MM.1S (cell line): Measurements from ENCODE around the gene FAR2.
"Not testable (repeated sequence)": the region's sequence is repeated elsewhere in the genome, so short reads cannot be mapped to it uniquely, and the experiment has no call there.

ENCODE experiments used
- DNase-seq: peaks from one replicate; pipeline ENCODE4 v3.0.0-alpha.2; 2015
- H2AFZ ChIP-seq: fragments of 300-600 bp; sonication (generic); 2 replicates; pipeline ENCODE4 v1.6.0; 2016; ENCODE audit warnings: antibody characterized with exemption, low read length
- H3F3A ChIP-seq: fragments of 300-600 bp; sonication (generic); 2 replicates; pipeline ENCODE4 v1.6.1; 2016; ENCODE audit warnings: mild to moderate bottlenecking, antibody characterized with exemption, low read length, moderate library complexity, mixed read lengths; ENCODE audit not compliant: insufficient read depth
- H3K27ac ChIP-seq: fragments of 300-600 bp; sonication (generic); 2 replicates; pipeline ENCODE4 v1.5.1; 2016; ENCODE audit warnings: mild to moderate bottlenecking, low read length
- H3K27me3 ChIP-seq: fragments of 300-600 bp; sonication (generic); replicated peaks from 2 replicates; pipeline ENCODE4 v1.6.0; 2016; ENCODE audit warnings: low read length; ENCODE audit not compliant: insufficient read depth
- H3K36me3 ChIP-seq: fragments of 300-600 bp; sonication (generic); replicated peaks from 2 replicates; pipeline ENCODE4 v1.6.1; 2016; ENCODE audit warnings: mild to moderate bottlenecking, low read length, mixed read lengths; ENCODE audit not compliant: insufficient read depth
- H3K4me1 ChIP-seq: fragments of 300-600 bp; sonication (generic); 2 replicates; pipeline ENCODE4 v1.6.1; 2016; ENCODE audit warnings: low read length, mixed read lengths
- H3K4me2 ChIP-seq: fragments of 300-600 bp; sonication (generic); 2 replicates; pipeline ENCODE4 v1.6.0; 2016; ENCODE audit warnings: low read depth, low read length
- H3K4me3 ChIP-seq: fragments of 300-600 bp; sonication (generic); 2 replicates; pipeline ENCODE4 v1.5.1; 2016; ENCODE audit warnings: low read length, mixed read lengths
- H3K79me2 ChIP-seq: fragments of 300-600 bp; sonication (generic); 2 replicates; pipeline ENCODE4 v1.6.1; 2016; ENCODE audit warnings: mixed run types, low read length, mixed read lengths
- H3K9ac ChIP-seq: fragments of 300-600 bp; sonication (generic); 2 replicates; pipeline ENCODE4 v1.6.1; 2016; ENCODE audit warnings: low read length, mixed read lengths
- H3K9me2 ChIP-seq: fragments of 300-600 bp; sonication (generic); replicated peaks from 2 replicates; pipeline ENCODE4 v1.6.1; 2016; ENCODE audit warnings: mild to moderate bottlenecking, low read length, mixed read lengths; ENCODE audit not compliant: insufficient read depth
- H3K9me3 ChIP-seq: fragments of 300-600 bp; sonication (generic); replicated peaks from 2 replicates; pipeline ENCODE4 v1.6.1; 2016; ENCODE audit warnings: mild to moderate bottlenecking, low read length, mixed read lengths; ENCODE audit not compliant: insufficient read depth
- H4K20me1 ChIP-seq: fragments of 300-600 bp; sonication (generic); 2 replicates; pipeline ENCODE4 v1.6.1; 2016; ENCODE audit warnings: mild to moderate bottlenecking, low read length, moderate library complexity, mixed read lengths; ENCODE audit not compliant: insufficient read depth
- EZH2 ChIP-seq: fragments of 300-600 bp; sonication (generic); optimal IDR thresholded peaks from 2 replicates; pipeline ENCODE3; 2017; ENCODE audit warnings: low read depth, mild to moderate bottlenecking, antibody characterized with exemption, low read length, mixed read lengths
- EZH2phosphoT487 ChIP-seq: fragments of 300-600 bp; sonication (generic); IDR thresholded peaks from 2 replicates; pipeline ENCODE4 v1.6.1; 2018; ENCODE audit warnings: antibody characterized with exemption, low read length
- TF ChIP-seq, protein P1 (sequence below): fragments of 300-600 bp; sonication (generic); IDR thresholded peaks from 2 replicates; pipeline ENCODE4 v1.5.1; 2016; ENCODE audit warnings: antibody characterized with exemption, low read length, mixed read lengths

Gene FAR2

DNA sequence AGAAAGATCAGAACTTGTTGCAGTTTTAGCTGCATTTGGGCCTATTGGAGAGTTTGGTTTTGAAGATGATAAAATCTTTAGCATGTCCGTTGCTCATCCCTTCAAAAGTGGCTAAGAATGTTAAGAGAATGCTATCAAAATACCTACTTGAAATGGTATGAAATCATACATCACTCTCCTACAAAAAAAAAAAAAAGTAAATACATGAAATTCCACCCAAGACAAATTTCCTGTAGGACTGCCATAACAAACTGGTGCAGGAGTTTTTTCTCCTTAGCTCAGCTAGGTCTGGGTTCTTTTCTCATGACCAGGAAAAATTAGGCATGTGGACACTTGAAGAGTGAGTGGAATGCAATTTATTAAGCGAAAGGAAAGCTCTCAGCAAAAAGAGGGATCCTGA is 15.9 kb upstream of the FAR2 start:
- TF ChIP-seq EZH2 (no peak), EZH2phosphoT487 (no peak)
- TF ChIP-seq, protein P1, sequence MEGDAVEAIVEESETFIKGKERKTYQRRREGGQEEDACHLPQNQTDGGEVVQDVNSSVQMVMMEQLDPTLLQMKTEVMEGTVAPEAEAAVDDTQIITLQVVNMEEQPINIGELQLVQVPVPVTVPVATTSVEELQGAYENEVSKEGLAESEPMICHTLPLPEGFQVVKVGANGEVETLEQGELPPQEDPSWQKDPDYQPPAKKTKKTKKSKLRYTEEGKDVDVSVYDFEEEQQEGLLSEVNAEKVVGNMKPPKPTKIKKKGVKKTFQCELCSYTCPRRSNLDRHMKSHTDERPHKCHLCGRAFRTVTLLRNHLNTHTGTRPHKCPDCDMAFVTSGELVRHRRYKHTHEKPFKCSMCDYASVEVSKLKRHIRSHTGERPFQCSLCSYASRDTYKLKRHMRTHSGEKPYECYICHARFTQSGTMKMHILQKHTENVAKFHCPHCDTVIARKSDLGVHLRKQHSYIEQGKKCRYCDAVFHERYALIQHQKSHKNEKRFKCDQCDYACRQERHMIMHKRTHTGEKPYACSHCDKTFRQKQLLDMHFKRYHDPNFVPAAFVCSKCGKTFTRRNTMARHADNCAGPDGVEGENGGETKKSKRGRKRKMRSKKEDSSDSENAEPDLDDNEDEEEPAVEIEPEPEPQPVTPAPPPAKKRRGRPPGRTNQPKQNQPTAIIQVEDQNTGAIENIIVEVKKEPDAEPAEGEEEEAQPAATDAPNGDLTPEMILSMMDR: no peak
- Histone ChIP-seq H3K9me2 (no peaks in the 10 kb centered on the region), H3K79me2 (no peaks in the 10 kb centered on the region), H3F3A (no peaks in the 10 kb centered on the region), H3K27me3 (no peaks in the 10 kb centered on the region), H3K9me3 (no peaks in the 10 kb centered on the region), H3K27ac (no peak overlapping the region), H3K36me3 (no peaks in the 10 kb centered on the region), H4K20me1 (no peaks in the 10 kb centered on the region), H3K4me1 (no peaks in the 10 kb centered on the region), H2AFZ (no peak overlapping the region), H3K9ac (no peak overlapping the region), H3K4me3 (no peak overlapping the region), H3K4me2 (no peak overlapping the region)
- DNase-seq: no peak

DNA sequence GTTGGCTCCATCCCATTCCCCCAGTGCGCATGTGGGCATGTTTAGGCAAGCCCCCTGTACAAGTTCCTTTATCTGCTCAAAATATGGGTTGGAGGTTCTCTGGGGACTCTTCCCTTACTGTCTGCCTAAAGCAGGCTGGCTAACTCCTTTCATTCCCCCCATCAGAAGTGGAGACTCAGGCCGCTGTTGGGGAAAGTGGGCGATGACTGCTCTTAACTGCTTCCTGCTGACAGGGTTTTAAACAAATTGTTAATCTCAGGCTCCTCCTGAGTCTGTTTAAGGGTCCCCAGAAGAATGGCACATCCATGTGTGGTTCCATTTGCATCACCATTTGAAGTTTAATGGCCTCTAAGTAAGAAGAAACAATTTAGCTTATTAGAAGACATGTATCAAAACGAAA is 15.4 kb upstream of the FAR2 start:
- no peak overlapping the region for H3K27ac ChIP-seq
- no peaks in the 10 kb centered on the region for H3K4me1 ChIP-seq
- no peak overlapping the region for H3K4me3 ChIP-seq
- no peaks in the 10 kb centered on the region for H4K20me1 ChIP-seq
- H3K36me3 ChIP-seq: no peaks in the 10 kb centered on the region
- H3K9me2 ChIP-seq: no peaks in the 10 kb centered on the region
- H3F3A ChIP-seq: no peaks in the 10 kb centered on the region
- no peak for TF ChIP-seq EZH2
- TF ChIP-seq, protein P1: no peak
- no peak for TF ChIP-seq EZH2phosphoT487
- H3K27me3 ChIP-seq: no peaks in the 10 kb centered on the region
- no peaks in the 10 kb centered on the region for H3K9me3 ChIP-seq
- H3K79me2 ChIP-seq: no peaks in the 10 kb centered on the region
- no peak overlapping the region for H3K4me2 ChIP-seq
- no peak overlapping the region for H2AFZ ChIP-seq
- H3K9ac ChIP-seq: no peak overlapping the region
- DNase-seq: no peak

DNA sequence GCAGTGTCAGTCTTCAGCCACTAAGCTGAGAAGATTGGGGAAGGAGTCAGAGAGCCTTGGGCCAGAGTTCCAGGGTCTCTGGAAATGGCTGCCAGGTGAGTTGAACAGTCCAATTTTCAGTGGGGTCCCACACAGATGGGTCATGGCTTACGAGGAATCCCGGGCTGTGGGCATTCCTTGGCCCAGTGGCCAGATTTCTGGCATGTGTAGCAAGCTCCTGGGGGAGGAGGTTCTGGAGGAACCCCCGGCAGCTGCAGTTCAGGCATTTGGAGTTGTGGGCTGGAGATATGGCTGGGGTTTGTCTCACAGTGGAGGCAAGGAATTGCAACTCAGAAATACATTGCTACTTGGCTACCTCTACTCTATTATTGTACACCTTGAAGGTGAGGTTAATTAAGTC is 10.8 kb upstream of the FAR2 start:
- H3K27ac ChIP-seq, H4K20me1 ChIP-seq, H3K79me2 ChIP-seq, H2AFZ ChIP-seq, H3K9me2 ChIP-seq, H3K9ac ChIP-seq, H3K36me3 ChIP-seq, H3F3A ChIP-seq, H3K4me1 ChIP-seq, H3K4me2 ChIP-seq, DNase-seq, H3K9me3 ChIP-seq, H3K4me3 ChIP-seq, H3K27me3 ChIP-seq: not testable (repeated sequence)

DNA sequence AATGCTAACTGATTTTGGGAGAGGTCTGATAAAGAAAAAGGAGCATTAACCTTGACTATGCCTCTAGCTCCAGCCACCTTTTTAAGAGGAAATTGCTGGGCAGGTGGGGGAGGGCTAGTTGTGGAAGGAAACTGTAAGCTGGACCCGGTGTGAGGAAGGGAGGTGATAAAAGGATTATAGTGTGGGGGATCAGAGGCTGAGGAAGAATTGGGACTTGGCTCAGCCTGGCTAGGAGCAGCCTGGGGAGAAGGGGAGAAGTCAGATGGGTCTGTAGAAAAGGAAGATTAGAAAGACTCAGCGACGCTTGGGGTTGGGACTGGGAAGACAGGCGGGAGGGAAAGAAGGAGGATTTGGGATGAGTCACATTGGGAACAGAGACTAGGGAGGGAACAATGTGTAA is 10.2 kb upstream of the FAR2 start:
- H3F3A ChIP-seq: not testable (repeated sequence)

More for the DNA sequence above, 10.2 kb upstream of the FAR2 start:
- H3K4me2 ChIP-seq, H3K79me2 ChIP-seq, DNase-seq, H3K27ac ChIP-seq, H3K4me1 ChIP-seq, H3K9ac ChIP-seq, H3K36me3 ChIP-seq, H3K27me3 ChIP-seq, H4K20me1 ChIP-seq, H3K9me2 ChIP-seq, H3K9me3 ChIP-seq, H2AFZ ChIP-seq, H3K4me3 ChIP-seq: not testable (repeated sequence)
